ENCODE measurements around the gene GNPDA1.

Gene GNPDA1

GRCh38 chr5:141994511-141995136, 18.2 kb downstream of the GNPDA1 start:
- Histone ChIP-seq H3K4me3 (ENCODE audit: low read depth, low read length, poor library complexity, severe bottlenecking) (no peak overlapping the region), H3K9me3 (ENCODE audit: low read length) (no peaks in the 10 kb centered on the region), H3K36me3 (ENCODE audit: insufficient read depth, low read length) (peaks cover 56% of the 10 kb centered on the region), H3K79me2 (ENCODE audit: insufficient read depth, low read length) (no peaks in the 10 kb centered on the region), H3K9me2 (ENCODE audit: low read depth, low read length) (no peaks in the 10 kb centered on the region), H3K4me2 (ENCODE audit: low read length) (no peak overlapping the region), H3K9ac (ENCODE audit: low read length) (no peak overlapping the region), H2AFZ (ENCODE audit: low read length) (no peak overlapping the region), H3K4me1 (ENCODE audit: insufficient read depth, low read length, severe bottlenecking) (no peaks in the 10 kb centered on the region), H3K27me3 (ENCODE audit: insufficient read depth, low read length) (no peaks in the 10 kb centered on the region), H3K27ac (ENCODE audit: low read depth, low read length, poor library complexity, severe bottlenecking) (no peak overlapping the region), H3F3A (ENCODE audit: insufficient read depth, low read length) (no peaks in the 10 kb centered on the region; the same call in 1 of the 2 replicates), H4K20me1 (ENCODE audit: insufficient read depth, low read length) (no peaks in the 10 kb centered on the region)
- TF ChIP-seq EZH2 (IDR thresholded peaks at IDR 0.05; ENCODE audit: borderline replicate concordance, low read length) (no peak), CTCF (IDR thresholded peaks at IDR 0.05; ENCODE audit: low read length) (no peak)

- Histone ChIP-seq H3K27me3 (ENCODE audit: insufficient read depth, low read length) (no peaks in the 10 kb centered on the region), H3K9me2 (ENCODE audit: low read depth, low read length) (no peaks in the 10 kb centered on the region), H3K4me2 (ENCODE audit: low read length) (no peak overlapping the region), H3K4me1 (ENCODE audit: insufficient read depth, low read length, severe bottlenecking) (no peaks in the 10 kb centered on the region), H4K20me1 (ENCODE audit: insufficient read depth, low read length) (no peaks in the 10 kb centered on the region), H3K9me3 (ENCODE audit: low read length) (no peaks in the 10 kb centered on the region), H3K4me3 (ENCODE audit: low read depth, low read length, poor library complexity, severe bottlenecking) (no peak overlapping the region), H2AFZ (ENCODE audit: low read length) (no peak overlapping the region), H3K9ac (ENCODE audit: low read length) (no peak overlapping the region), H3K36me3 (ENCODE audit: insufficient read depth, low read length) (peaks cover 61% of the 10 kb centered on the region), H3K27ac (ENCODE audit: low read depth, low read length, poor library complexity, severe bottlenecking) (no peak overlapping the region), H3K79me2 (ENCODE audit: insufficient read depth, low read length) (no peaks in the 10 kb centered on the region), H3F3A (ENCODE audit: insufficient read depth, low read length) (no peaks in the 10 kb centered on the region)
- no peak for TF ChIP-seq EZH2 (IDR thresholded peaks at IDR 0.05; ENCODE audit: borderline replicate concordance, low read length)
- TF ChIP-seq CTCF (IDR thresholded peaks at IDR 0.05; ENCODE audit: low read length): peak; percentile 67; the same call in 1 of the 2 replicates
These were observed 20.4 kb downstream of the GNPDA1 start for GRCh38 chr5:141992349-141992963.

DNA sequence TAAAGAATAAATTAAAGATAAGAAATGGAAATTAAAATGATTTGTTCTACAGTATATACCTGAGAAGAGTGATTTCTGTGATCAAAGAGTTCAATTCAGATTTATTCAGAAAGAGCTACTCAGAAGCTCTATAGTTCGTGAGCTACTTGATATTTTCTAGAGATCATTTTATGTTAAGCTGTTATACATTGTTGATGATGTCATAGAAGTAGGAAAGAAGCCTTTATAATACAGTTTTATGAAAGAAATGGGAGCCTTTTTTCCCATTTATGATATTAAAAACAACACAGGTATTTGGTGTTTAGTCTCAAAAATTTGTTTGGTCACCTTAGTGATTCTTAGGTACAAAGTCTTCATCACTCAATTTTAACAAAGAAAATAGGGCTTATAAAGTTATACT, 23.1 kb downstream of the GNPDA1 start:
- Histone ChIP-seq H3K27ac (ENCODE audit: low read depth, low read length, poor library complexity, severe bottlenecking) (no peak overlapping the region), H3F3A (ENCODE audit: insufficient read depth, low read length) (no peaks in the 10 kb centered on the region), H3K9ac (ENCODE audit: low read length) (no peak overlapping the region), H3K79me2 (ENCODE audit: insufficient read depth, low read length) (no peaks in the 10 kb centered on the region), H2AFZ (ENCODE audit: low read length) (no peak overlapping the region), H4K20me1 (ENCODE audit: insufficient read depth, low read length) (no peaks in the 10 kb centered on the region), H3K4me3 (ENCODE audit: low read depth, low read length, poor library complexity, severe bottlenecking) (no peak overlapping the region), H3K27me3 (ENCODE audit: insufficient read depth, low read length) (no peaks in the 10 kb centered on the region), H3K4me2 (ENCODE audit: low read length) (no peak overlapping the region), H3K9me3 (ENCODE audit: low read length) (no peaks in the 10 kb centered on the region), H3K9me2 (ENCODE audit: low read depth, low read length) (no peaks in the 10 kb centered on the region), H3K4me1 (ENCODE audit: insufficient read depth, low read length, severe bottlenecking) (no peaks in the 10 kb centered on the region), H3K36me3 (ENCODE audit: insufficient read depth, low read length) (peaks cover 78% of the 10 kb centered on the region)
- TF ChIP-seq EZH2 (IDR thresholded peaks at IDR 0.05; ENCODE audit: borderline replicate concordance, low read length): no peak

Data from OCI-LY1 (cell line).